22Rv1 (cell line): ENCODE results near the gene PSIP1.
A peak's percentile ranks its signal among the peaks of the same experiment; 100 is the strongest.

Source experiments
- H3K27ac ChIP-seq: fragments of 450-650 bp; 2 replicates; pipeline ENCODE4 v1.5.1; 2017
- CTCF ChIP-seq: fragments of 450-650 bp; IDR thresholded peaks from 2 replicates; pipeline ENCODE4 v1.5.1; 2017; ENCODE audit warnings: mild to moderate bottlenecking
- ZFX ChIP-seq: fragments of 450-650 bp; IDR thresholded peaks from 2 replicates; pipeline ENCODE4 v1.6.1; 2017; ENCODE audit warnings: antibody characterized with exemption, borderline replicate concordance

Gene PSIP1

GRCh38 chr9:15421532-15421931, 89.2 kb downstream of the PSIP1 start:
- TF ChIP-seq ZFX = no peak
- TF ChIP-seq CTCF = no peak

GRCh38 chr9:15420796-15421195, 90.0 kb downstream of the PSIP1 start:
- no peak overlapping the region for H3K27ac ChIP-seq
- no peak for TF ChIP-seq ZFX
- TF ChIP-seq CTCF = no peak

More at GRCh38 chr9:15421532-15421931, 89.2 kb downstream of the PSIP1 start:
- H3K27ac ChIP-seq = peak overlapping the region; percentile 76

GRCh38 chr9:15417626-15418025, 93.1 kb downstream of the PSIP1 start:
- no peak overlapping the region for H3K27ac ChIP-seq

GRCh38 chr9:15416880-15417279, 93.9 kb downstream of the PSIP1 start:
- TF ChIP-seq ZFX (no peak), CTCF (peak; percentile 43; the same call in 1 of the 2 replicates)
- no peak overlapping the region for H3K27ac ChIP-seq

More at GRCh38 chr9:15417626-15418025, 93.1 kb downstream of the PSIP1 start:
- TF ChIP-seq ZFX (no peak), CTCF (no peak)
